SH-SY5Y (cell line): Measurements from ENCODE around the gene STAT5B.

Experiments used
- GATA2 ChIP-seq: IDR thresholded peaks from 2 replicates; pipeline ENCODE4 v1.6.1; 2011; ENCODE audit warnings: mild to moderate bottlenecking, low read depth, low read length
- GATA3 ChIP-seq: IDR thresholded peaks from 2 replicates; pipeline ENCODE4 v1.6.1; 2011; ENCODE audit warnings: low read depth, mild to moderate bottlenecking, low read length, moderate library complexity

DNA sequence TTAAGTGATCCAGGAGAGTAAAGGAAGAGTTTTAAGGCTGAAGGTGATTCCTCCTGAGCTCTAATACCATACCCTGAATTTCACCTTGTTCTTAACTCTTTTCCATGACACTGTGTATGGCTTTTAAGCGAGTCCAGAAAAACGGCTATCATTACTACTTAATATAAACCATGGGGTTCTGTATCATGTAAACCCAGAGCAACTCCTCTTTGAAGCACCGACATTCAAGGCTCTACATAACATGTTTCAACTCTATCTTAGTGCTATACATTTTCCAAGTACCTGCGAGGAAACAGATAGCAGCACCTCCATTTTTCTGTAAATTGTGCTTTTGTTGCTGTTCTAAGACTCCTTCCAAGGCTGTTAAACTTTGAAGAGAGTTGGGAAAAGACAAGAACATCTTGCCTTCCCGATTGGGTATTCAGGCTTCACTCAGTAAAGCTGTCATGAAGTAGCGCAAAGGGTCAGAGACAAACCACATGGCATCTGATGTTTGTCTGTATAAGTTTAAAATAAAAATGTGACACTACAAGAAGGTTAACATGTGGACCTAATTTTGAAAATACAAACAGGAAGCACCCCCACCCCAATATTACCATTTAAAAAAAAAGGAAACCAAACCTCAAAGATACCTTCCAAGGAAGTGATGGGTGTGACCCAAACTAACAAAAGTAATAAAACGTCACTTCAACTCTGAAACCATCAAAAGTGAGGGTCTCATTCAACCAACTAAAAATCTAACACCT lies 3.9 kb downstream of the STAT5B start:
- TF ChIP-seq GATA2, result no peak
- TF ChIP-seq GATA3, result no peak
